Endodermal cell (in vitro differentiated cells): ENCODE data around the gene MYBPC3. TPM values are rescaled to one million over a fixed set of nuclear protein-coding genes. Genes with fewer than 3 reads are reported as not detected.

Experiments
- DNase-seq: peaks from one replicate; pipeline ENCODE4 v3.0.0-alpha.2; 2017
- H3K27ac ChIP-seq: 2 replicates; pipeline ENCODE4 v1.5.1; 2013; ENCODE audit warnings: mild to moderate bottlenecking, low read depth, low read length, moderate library complexity
- H3K27me3 ChIP-seq: 2 replicates; pipeline ENCODE4 v1.6.1; 2013; ENCODE audit warnings: mild to moderate bottlenecking, low read length, moderate library complexity; ENCODE audit not compliant: insufficient read depth, control insufficient read depth, poor library complexity, severe bottlenecking
- H3K36me3 ChIP-seq: 2 replicates; pipeline ENCODE4 v1.7.0; 2013; ENCODE audit warnings: mild to moderate bottlenecking, low read length, moderate library complexity; ENCODE audit not compliant: control insufficient read depth, insufficient read depth
- H3K4me1 ChIP-seq: one replicate; pipeline ENCODE4 v1.7.0; 2013; ENCODE audit warnings: low read length; ENCODE audit not compliant: control insufficient read depth, insufficient read depth
- H3K4me3 ChIP-seq: 2 replicates; pipeline ENCODE4 v1.5.1; 2013; ENCODE audit warnings: mild to moderate bottlenecking, low read length, moderate library complexity
- H3K9ac ChIP-seq: 2 replicates; pipeline ENCODE4 v1.6.1; 2013; ENCODE audit warnings: mild to moderate bottlenecking, low read length, moderate library complexity; ENCODE audit not compliant: poor library complexity, severe bottlenecking; ENCODE audit errors: extremely low read depth
- H3K9me3 ChIP-seq: 2 replicates; pipeline ENCODE4 v1.6.1; 2013; ENCODE audit warnings: mild to moderate bottlenecking, low read length, moderate library complexity; ENCODE audit not compliant: control insufficient read depth
- H3K27ac Mint-ChIP-seq: 2 replicates; pipeline ENCODE4 v1.8.0; 2020; ENCODE audit warnings: mixed read lengths
- H3K27me3 Mint-ChIP-seq: 2 replicates; pipeline ENCODE4 v1.8.0; 2021; ENCODE audit warnings: mild to moderate bottlenecking, mixed read lengths; ENCODE audit not compliant: insufficient read depth
- H3K36me3 Mint-ChIP-seq: 2 replicates; pipeline ENCODE4 v1.8.0; 2020; ENCODE audit warnings: low read depth, mixed read lengths
- H3K4me1 Mint-ChIP-seq: 2 replicates; pipeline ENCODE4 v1.8.0; 2020; ENCODE audit warnings: mixed read lengths
- H3K4me3 Mint-ChIP-seq: 2 replicates; pipeline ENCODE4 v1.8.0; 2020; ENCODE audit warnings: mild to moderate bottlenecking, moderate library complexity, mixed read lengths
- H3K9me3 Mint-ChIP-seq: 2 replicates; pipeline ENCODE4 v1.8.0; 2020; ENCODE audit warnings: mild to moderate bottlenecking, mixed read lengths
- WGBS, 2 experiments: methylation state at CpG; one replicate each; pipeline versions ENCODE4 v1.1.5 to v1.1.7; 2013; ENCODE audit warnings: missing lambda C conversion rate in 2 of 2, mixed read lengths in 1 of 2; ENCODE audit not compliant: insufficient coverage in 1 of 2, insufficient read length in 1 of 2; 5-methylcytosine and 5-hydroxymethylcytosine counted together
- total RNA-seq, 2 donors: library from RNA; stranded (reverse); fragmentation: NEBNext Ultra II Directional in 1 of 2; extraction: Animal tissue kit (Norgen Biotek cat#: 25700) in 1 of 2; gene quantifications; 2 replicates in 1 of 2; 3 replicates in 1 of 2; pipeline ENCODE4 v1.2.1, GENCODE V29; 2021
- TF ChIP-seq, protein P1 (sequence below): fragments of 200-600 bp; sonication (generic); conservative IDR thresholded peaks from 2 replicates; pipeline ENCODE4 v1.5.0; 2021; ENCODE audit warnings: antibody characterized with exemption, mild to moderate bottlenecking

The MYBPC3 gene
- total RNA-seq, 2 donors from 2014 or later: 0.07 TPM; not detected in 1

DNA sequence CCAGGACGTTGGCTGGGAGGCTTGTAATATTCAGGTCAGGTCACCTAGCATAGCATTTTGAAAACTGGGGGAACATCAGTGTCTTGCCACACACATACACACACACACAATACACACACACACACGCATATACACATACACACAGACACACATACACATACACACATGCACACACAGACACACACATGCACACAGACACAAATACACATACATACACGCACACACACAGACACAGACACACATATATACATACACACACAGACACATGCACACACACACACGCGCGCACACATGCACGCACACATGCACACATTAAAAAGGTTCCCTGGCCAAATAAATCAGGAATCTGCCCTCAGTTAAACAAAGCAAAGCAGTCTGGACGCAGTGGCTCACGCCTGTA lies 12.5 kb downstream of the MYBPC3 start:
- Histone ChIP-seq H3K27me3 (no peaks in the 10 kb centered on the region), H3K4me3 (no peak overlapping the region), H3K9ac (no peak overlapping the region), H3K36me3 (no peaks in the 10 kb centered on the region), H3K9me3 (no peaks in the 10 kb centered on the region), H3K4me1 (no peaks in the 10 kb centered on the region), H3K27ac (no peak overlapping the region)
- Mint-ChIP-seq H3K27me3 (no peaks in the 10 kb centered on the region), H3K9me3 (no peaks in the 10 kb centered on the region), H3K4me1 (no peaks in the 10 kb centered on the region), H3K4me3 (no peak overlapping the region), H3K36me3 (no peaks in the 10 kb centered on the region), H3K27ac (no peak overlapping the region)
- DNase-seq: no peak
- TF ChIP-seq, protein P1, sequence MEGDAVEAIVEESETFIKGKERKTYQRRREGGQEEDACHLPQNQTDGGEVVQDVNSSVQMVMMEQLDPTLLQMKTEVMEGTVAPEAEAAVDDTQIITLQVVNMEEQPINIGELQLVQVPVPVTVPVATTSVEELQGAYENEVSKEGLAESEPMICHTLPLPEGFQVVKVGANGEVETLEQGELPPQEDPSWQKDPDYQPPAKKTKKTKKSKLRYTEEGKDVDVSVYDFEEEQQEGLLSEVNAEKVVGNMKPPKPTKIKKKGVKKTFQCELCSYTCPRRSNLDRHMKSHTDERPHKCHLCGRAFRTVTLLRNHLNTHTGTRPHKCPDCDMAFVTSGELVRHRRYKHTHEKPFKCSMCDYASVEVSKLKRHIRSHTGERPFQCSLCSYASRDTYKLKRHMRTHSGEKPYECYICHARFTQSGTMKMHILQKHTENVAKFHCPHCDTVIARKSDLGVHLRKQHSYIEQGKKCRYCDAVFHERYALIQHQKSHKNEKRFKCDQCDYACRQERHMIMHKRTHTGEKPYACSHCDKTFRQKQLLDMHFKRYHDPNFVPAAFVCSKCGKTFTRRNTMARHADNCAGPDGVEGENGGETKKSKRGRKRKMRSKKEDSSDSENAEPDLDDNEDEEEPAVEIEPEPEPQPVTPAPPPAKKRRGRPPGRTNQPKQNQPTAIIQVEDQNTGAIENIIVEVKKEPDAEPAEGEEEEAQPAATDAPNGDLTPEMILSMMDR: no peak
- 84 to 87% methylated on average over 7 to 9 of the region's 9 CpGs for WGBS, 2 experiments

DNA sequence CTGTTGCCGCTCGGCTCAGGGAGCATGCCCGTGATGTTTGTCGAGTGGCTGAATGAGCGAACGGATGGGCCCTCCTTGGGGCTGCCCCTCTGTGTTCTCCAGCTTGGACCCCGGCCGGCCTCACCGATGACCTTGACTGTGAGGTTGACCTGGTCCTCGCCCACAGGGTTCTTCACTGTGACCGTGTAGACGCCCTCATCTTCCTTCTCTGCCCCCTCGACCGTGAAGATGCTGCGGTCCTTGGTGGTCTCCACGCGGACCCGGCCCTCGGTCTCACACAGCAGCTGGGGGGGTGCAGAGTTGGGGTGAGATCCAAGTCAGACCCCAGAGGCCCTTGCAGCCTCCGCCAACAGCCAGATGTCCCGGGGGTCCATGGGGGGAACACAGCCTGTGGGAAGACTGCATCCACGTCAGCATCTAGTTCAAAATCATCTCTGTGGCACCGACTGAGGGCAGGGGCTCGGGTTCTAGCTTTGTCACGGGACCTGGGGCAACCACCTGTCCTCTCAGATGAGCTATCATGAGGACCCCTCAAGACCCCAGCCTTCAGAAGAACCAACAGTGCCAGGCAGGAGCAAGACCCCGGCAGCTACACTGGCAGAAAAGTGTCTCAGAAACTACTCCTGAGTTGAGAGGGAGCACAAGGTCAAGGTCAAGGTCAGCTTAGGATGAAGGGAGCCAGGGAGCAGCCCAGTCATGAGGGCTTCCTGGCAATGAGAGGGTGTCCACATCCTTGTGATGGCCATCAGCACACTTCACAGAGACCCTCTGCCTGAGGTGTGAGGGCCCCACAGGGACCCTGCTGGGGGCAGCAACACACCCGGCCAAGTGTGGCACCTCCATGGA lies 13.9 kb downstream of the MYBPC3 start:
- Histone ChIP-seq H3K27me3 (no peaks in the 10 kb centered on the region), H3K4me3 (no peak overlapping the region), H3K9me3 (no peaks in the 10 kb centered on the region), H3K9ac (no peak overlapping the region), H3K27ac (no peak overlapping the region), H3K4me1 (no peaks in the 10 kb centered on the region), H3K36me3 (no peaks in the 10 kb centered on the region)
- no peak overlapping the region for H3K4me3 Mint-ChIP-seq
- H3K27ac Mint-ChIP-seq: no peak overlapping the region
- WGBS, 2 experiments: 94 to 97% methylated on average over 16 to 27 of the region's 27 CpGs
- no peaks in the 10 kb centered on the region for H3K27me3 Mint-ChIP-seq
- H3K4me1 Mint-ChIP-seq: no peaks in the 10 kb centered on the region
- TF ChIP-seq, protein P1: no peak
- H3K36me3 Mint-ChIP-seq: no peaks in the 10 kb centered on the region
- no peaks in the 10 kb centered on the region for H3K9me3 Mint-ChIP-seq
- no peak for DNase-seq

DNA sequence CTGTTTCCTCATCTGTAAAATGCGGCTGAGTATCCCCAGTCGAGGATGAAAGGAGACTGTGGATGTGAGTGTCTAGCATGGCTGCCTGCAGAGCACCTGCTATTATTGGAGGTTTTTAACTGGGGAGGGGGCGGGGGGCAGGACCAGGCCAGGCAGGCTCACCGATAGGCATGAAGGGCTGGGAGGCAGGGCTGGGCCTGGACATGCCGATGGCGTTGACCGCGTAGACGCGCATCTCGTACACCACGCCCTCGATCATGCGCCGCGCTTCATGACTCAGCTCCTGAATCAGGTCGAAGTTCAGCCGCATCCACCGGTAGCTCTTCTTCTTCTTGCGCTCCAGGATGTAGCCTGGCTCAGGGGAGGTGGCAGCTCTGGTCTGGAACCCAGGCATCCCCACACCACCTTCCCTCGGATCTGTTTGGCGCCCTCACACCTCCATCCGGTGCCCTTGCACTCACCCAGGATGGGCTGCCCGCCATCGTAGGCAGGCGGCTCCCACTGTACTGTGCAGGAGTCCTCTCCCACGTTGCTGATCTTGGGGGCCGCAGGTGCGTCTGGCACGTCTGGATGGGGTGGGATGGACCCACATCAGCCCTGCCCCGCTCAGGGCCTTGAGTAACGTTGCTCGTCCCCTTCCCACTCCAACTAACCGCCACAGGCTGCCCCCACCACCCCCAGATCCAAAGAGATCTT lies 15.1 kb downstream of the MYBPC3 start:
- Histone ChIP-seq H3K27ac (no peak overlapping the region), H3K27me3 (no peaks in the 10 kb centered on the region), H3K4me3 (no peak overlapping the region), H3K9ac (no peak overlapping the region), H3K9me3 (no peaks in the 10 kb centered on the region), H3K4me1 (no peaks in the 10 kb centered on the region), H3K36me3 (no peaks in the 10 kb centered on the region)
- Mint-ChIP-seq H3K4me1 (no peaks in the 10 kb centered on the region), H3K4me3 (no peak overlapping the region), H3K36me3 (no peaks in the 10 kb centered on the region), H3K27ac (no peak overlapping the region), H3K27me3 (no peaks in the 10 kb centered on the region), H3K9me3 (no peaks in the 10 kb centered on the region)
- TF ChIP-seq, protein P1: no peak
- no peak for DNase-seq
- 92% methylated on average over 18 to 34 of the region's 34 CpGs for WGBS, 2 experiments
